ENCODE results near the gene PAM.

DNA sequence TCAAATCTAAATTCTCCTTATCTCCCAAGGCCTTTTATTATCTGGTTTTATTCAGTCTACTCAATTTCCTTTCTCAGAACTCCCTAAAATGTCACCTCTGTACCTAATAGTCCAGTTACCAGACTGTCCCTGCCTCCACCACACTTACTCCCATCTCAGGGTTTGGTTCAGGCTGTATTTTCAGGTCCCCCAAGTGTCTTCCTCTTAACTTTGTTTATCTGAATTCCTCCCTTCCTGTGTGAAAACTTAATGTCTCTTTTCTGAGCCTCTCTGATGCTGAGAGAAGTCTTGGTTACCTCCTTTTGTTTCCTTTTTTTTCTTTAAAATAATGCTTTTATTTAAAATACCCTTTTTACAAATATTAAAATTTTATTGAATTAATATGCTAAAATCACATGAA lies 133.4 kb downstream of the PAM start:
- TF ChIP-seq, protein P1, sequence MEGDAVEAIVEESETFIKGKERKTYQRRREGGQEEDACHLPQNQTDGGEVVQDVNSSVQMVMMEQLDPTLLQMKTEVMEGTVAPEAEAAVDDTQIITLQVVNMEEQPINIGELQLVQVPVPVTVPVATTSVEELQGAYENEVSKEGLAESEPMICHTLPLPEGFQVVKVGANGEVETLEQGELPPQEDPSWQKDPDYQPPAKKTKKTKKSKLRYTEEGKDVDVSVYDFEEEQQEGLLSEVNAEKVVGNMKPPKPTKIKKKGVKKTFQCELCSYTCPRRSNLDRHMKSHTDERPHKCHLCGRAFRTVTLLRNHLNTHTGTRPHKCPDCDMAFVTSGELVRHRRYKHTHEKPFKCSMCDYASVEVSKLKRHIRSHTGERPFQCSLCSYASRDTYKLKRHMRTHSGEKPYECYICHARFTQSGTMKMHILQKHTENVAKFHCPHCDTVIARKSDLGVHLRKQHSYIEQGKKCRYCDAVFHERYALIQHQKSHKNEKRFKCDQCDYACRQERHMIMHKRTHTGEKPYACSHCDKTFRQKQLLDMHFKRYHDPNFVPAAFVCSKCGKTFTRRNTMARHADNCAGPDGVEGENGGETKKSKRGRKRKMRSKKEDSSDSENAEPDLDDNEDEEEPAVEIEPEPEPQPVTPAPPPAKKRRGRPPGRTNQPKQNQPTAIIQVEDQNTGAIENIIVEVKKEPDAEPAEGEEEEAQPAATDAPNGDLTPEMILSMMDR (IDR thresholded peaks at IDR 0.05) = no peak
- no peak for TF ChIP-seq POLR2A (IDR thresholded peaks at IDR 0.05)
- TF ChIP-seq EP300 (IDR thresholded peaks at IDR 0.05) = no peak
